HG03097 (cell line): ENCODE results near the gene TENM3.

Experiments used
- ATAC-seq: cut with Tn5 transposase; IDR thresholded peaks from one replicate; pipeline ENCODE4 v1.9.1; 2021; ENCODE audit not compliant: unreplicated experiment, low FRiP score

TENM3 gene

DNA sequence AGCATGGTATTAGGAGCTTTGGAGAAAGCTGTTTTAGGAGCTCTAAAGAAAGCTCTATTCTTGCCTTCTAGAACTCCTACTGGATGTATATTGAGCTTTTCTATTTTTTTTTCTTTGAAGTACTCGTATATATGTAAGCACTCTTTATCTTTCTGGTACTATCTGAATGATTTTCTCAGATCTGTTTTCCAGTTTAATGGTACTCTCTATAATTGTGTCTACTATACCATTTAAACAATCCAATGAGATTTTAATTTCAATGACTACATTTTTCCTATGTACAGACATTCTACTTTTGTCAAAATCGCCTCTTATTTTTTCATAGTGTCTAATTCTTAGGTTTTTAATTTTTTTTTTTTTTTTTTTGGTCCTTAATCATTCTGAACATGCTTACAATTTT is 345.9 kb downstream of the TENM3 start:
- no peak for ATAC-seq

DNA sequence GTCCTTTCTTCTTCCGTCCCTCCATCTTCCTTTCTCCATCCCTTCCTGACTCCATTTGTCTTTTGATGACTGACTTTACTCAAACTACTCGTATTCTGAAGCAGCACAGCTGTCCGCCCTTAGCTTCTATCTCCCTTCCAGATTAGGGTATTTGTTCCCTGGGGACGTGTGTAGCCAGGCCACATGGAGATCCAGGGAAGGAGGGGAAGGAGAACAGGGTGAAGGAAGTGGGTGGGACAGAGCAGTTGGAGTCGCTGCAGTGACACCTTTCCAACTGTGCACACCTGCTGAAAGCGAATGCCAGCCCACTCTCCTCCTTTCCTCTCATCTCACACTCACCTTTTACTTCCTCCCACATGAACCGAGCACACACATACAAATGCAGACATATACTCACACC is 350.2 kb downstream of the TENM3 start:
- ATAC-seq = no peak

DNA sequence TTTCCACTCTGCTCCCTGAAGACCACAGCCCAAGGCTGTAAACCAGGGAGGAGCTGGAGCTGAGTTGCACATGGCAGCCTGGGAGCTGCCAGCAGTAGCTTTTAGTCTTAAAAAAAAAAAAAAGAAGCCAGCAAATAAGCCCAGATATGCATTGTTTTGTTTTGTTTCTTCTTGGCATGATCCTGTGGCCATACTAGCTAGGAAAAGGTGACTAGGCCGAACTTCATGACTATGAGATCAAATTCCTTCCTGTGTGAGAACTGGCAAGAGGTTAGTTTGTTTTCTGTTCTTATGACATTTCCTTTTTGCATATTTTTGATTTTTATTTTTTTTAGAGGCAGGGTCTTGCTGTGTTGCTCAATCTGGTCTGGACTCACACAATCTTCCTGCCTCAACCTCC is 350.7 kb downstream of the TENM3 start:
- ATAC-seq = no peak

DNA sequence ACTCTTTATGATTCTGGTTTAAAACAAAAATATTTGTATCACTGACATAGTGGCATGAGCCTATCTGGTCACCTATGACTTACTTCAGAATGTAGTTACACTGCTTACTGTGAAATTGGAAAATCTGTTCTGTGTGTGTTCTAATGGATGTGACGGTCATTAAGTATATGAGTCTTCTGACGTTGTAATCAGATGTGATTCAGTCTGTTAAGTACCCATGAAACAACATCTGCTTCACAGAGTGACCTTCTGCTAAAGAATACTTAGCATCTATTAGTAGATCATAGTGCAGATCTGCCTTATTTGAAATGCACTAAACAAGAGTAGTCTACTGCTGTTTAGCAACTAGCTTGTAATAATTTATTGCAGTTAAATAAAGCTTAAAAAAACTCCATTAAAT is 356.9 kb downstream of the TENM3 start:
- ATAC-seq = no peak

DNA sequence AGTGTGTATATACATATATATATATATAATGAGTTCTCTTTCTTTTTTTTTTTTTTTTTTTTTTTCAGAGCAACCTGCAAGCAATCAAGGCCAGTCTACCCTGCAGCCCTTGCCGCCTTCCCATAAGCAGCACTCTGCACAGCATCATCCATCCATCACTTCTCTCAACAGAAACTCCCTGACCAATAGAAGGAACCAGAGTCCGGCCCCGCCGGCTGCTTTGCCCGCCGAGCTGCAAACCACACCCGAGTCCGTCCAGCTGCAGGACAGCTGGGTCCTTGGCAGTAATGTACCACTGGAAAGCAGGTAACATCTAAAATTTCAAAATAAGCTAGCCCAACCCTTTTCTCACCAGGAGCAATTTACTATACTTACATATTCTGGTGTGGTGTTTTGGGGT is 357.7 kb downstream of the TENM3 start:
- no peak for ATAC-seq

DNA sequence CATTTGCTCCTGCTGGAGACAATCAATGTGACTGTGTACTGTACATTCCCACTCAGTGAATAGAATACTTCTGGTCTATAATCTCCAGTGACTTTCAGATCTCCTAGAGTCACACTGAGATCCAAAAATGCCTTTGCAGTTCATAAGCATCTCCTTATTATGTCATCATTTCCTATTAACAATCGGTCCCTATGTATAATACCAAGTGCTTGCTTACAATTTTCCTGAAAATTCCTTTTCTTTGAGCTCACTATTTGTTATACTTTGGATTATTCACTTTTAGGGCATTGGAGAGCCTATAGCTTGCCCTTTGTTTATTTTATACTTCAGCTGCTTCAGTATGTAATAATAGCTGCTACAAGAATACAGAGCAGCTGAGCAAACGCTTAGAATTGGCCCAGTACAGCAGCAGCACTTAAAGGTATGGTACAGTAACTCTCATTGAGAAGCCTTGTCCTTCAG is 361.0 kb downstream of the TENM3 start:
- no peak for ATAC-seq

DNA sequence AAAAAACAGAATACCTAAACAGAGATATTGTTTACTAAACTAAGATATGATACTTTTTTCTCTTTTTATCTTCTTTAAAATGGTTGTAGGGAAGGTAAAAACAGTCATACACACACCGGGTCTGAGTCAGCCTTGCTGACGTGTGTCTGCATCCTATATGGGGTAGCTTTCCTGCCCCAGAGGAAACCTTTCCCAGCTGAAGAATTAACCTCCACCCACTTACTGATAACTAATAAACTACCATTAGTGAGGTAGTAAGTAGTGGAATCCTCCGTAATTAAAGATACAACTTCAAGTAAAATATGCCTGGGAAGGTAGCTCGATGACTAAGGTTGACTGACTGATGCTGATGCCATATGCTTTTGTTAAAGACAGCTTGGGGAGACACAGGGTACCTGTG is 361.8 kb downstream of the TENM3 start:
- ATAC-seq = no peak

DNA sequence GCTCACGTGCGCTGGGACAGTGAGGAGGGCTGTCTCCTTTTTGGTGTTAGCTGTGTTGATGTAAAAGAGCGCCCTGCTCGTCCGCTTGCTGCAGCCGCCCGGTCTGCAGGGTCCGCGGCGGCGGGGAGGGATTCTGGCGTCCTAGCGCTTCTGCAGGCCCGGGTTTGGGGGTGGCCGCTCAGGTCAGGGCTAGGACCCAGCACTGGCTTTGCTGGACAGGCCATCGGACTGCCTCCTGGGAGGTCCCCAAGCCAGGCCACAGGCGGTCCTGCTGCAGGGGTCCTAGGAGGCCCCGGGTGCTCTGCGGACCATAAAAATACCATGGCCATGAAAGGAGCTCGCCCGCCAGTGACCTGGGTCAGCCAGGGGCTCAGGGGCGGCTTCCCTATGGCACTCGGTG is 365.3 kb downstream of the TENM3 start:
- ATAC-seq = no peak

DNA sequence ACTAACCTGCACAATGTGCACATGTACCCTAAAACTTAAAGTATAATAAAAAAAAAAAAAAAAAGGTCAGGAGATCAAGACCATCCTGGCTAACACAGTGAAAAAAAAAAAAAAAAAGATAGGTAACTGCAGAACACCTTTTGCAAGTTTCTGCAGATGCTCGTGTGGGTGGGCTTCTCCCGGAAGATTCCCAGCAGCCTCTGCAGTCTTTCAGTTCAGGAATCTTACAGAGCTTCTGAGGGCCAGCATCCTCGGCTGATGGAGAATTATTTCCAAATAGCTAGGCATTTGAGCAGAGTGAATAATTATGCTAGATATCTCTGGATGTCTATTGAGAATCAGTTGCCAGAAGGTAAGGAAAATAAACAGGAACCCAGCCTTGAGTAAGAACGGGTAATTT is 373.3 kb downstream of the TENM3 start:
- ATAC-seq = no peak

DNA sequence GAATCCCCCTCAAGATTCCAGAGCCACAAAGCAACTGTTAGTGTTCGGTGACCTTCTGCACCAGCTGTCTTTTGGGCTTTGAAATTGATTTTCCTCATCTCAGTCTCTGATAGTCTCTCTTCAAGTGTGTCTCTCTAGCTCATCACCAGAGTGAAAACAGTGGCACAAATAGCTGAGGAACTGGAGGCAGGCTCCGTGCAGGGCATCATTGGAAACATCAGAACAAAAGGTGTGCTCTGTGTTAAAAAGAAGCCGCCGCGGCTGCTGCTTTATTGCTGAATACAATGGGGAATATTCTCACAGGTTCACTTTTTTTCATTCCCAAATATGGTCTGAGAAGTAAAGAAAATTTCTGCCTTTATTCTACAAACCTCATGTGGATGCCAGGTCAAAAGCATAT is 376.5 kb downstream of the TENM3 start:
- no peak for ATAC-seq

DNA sequence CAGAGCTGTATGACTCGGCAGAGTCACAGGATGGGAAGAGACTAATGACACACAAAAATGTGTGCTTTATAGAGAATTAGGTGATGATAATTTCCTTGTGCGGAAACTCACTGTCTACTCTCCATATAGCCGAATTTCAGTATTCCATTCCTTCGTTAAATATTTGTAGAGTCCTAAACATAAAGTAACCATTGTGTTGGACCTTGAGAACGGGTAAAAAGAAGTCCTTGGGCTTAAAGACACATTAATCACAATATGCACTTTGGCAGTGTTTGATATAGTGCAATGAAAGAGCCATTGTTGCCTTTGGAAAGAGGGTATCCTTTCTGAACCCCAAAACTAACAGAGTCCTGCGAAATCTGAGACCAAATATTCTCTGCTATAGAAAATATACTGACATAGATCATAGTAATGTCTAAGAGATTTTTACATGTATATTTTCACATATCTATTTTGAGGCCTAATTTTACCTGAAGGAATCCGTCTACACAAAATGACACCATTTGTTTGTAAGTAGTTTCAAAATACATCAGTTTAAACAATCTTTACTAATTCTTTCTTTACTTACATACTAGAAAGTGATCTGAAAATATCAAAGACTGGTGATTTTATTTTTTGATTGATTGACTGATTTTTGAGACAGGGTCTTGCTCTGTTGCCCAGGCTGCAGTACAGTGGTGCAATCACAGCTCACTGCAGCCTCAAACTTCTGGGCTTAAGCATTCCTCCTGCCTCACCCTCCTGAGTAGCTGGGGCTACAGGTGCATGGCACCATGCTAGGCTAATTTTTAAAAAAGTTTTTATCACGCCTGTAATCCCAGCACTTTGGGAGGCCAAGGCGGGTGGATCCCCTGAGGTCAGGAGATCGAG is 377.1 kb downstream of the TENM3 start:
- no peak for ATAC-seq

DNA sequence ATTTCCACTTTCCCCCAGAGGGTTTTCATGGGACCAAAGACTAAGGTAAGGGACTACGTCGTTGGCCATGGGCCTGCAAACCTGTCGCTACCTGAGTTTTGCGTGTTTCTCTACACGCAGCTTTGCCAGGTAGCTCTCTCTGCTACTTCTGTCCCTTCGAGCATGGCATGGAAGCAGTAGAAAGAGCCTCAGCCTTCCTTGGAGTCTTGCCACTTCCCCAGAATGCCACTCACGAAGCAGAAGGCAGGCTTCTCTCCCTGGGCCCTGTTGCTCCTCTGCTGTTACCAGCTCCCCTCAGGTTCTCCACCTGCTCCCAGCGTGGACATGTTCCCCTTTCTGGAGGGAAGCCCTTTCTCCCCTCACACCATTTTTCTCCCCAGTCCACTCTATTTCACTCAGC is 381.1 kb downstream of the TENM3 start:
- no peak for ATAC-seq

DNA sequence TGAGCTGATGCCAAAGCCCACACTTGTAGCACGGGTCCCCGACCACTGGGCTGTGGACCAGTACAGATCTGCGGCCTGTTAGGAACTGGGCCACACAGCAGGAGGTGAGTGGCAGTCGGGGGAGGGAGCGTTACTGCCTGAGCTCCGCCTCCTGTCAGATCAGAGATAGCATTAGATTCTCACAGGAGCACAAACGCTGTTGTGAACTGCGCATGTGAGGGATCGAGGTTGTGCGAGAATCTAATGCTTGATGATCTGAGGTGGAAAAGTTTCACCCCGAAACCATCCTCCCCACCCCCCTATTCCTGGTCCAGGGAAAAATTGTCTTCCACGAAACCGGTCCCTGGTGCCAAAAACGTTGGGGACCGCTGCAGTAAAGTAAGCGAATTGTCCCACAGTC is 382.0 kb downstream of the TENM3 start:
- no peak for ATAC-seq

DNA sequence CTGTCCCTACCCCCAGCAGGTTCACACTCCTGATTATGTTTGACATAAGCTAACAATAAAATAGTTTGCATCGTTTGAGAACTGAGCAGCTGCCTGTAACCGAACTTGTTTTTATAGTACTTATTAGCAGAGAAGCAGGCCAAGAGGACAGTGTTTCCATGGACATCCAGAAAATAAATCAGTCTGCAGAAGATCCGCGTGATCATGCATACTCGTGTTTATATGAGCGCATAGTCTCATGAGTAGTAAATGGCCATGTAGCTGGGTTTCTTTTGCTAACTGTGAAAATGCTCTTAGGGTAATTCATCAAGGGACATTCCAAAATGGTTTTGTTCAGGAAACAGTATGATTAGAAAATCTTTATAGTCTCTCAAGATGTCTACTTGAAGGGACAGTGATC is 384.8 kb downstream of the TENM3 start:
- ATAC-seq = no peak

DNA sequence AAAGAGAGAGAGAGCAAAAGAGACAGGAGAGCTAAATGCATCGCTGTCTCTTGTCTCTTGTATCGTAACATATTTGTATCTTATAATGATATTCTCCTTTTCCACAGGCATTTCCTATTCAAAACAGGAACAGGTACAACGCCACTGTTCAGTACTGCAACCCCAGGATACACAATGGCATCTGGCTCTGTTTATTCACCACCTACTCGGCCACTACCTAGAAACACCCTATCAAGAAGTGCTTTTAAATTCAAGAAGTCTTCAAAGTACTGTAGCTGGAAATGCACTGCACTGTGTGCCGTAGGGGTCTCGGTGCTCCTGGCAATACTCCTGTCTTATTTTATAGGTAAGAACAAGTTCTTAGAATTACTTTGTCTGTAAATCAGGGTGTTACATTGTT is 385.3 kb downstream of the TENM3 start:
- ATAC-seq = no peak

DNA sequence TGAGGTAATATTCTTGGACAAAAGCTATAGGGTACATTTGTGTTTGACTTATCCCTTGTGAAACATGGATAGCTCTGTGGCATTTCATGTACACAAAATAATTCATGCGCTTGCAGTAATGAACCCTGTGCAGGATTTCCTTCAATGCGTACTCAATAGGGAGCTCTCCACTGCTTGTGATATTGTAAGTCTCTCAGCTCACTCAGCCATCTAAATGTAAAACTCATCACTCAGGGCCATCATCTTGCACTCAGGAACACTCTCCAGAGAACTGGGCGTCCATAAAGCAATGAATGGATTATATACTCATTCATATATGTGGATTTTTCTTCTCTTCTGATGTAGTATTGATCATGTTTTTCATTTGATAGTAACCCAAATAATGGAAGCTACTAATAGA is 385.9 kb downstream of the TENM3 start:
- no peak for ATAC-seq

DNA sequence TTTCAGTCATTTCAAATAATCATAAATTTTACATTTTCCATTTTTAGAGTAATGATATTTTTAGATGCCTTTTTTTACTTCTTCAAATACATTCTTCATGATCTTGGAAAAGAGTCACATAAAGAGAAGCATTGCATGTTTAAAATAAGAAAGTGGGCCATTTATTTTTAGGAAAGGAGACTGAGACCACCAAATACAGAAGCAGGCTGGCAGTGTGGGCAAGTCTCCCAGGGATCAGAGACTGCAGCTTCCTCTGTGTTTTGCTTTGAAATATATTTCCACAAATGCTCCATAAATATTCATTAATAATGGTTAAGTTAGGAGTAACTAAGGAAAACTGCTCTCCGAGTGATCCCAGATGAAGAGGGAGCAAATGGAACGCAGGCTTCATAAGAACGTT is 397.3 kb downstream of the TENM3 start:
- no peak for ATAC-seq

DNA sequence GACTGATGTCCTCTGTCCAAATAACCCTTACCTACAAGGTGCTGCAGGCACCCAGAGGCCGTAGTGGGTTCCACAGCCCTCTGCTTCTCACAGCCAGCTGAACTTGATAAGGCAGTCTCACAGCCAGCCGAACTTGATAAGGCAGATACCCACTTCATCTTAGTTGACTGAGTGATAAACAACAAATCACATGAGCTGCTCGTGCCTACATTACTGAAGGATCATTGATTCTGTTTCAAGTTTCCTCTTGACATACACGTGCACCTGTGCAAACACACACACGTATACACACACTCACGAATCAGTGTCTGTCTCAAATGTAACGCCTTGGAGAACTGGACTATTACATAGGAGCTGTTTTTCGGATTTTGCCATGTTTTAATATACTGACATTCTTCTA is 397.7 kb downstream of the TENM3 start:
- no peak for ATAC-seq

DNA sequence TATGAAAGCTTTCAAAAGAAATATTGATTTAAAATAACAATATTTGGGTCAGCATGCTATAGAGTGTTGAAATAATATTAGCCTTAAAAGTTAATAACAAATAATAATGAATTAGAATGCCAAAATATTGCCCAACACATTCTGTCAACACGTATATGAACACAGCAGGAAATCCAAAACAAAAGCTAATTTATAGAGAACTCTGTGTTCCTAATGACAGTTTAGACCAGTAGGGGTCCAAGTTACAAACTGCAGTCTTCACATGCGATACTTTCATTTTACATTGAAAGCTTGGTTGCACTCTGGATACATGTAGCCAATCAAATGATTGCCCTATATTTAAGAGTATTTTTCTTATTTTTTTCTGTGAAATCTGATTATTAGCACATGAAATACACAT is 399.6 kb downstream of the TENM3 start:
- ATAC-seq = no peak

DNA sequence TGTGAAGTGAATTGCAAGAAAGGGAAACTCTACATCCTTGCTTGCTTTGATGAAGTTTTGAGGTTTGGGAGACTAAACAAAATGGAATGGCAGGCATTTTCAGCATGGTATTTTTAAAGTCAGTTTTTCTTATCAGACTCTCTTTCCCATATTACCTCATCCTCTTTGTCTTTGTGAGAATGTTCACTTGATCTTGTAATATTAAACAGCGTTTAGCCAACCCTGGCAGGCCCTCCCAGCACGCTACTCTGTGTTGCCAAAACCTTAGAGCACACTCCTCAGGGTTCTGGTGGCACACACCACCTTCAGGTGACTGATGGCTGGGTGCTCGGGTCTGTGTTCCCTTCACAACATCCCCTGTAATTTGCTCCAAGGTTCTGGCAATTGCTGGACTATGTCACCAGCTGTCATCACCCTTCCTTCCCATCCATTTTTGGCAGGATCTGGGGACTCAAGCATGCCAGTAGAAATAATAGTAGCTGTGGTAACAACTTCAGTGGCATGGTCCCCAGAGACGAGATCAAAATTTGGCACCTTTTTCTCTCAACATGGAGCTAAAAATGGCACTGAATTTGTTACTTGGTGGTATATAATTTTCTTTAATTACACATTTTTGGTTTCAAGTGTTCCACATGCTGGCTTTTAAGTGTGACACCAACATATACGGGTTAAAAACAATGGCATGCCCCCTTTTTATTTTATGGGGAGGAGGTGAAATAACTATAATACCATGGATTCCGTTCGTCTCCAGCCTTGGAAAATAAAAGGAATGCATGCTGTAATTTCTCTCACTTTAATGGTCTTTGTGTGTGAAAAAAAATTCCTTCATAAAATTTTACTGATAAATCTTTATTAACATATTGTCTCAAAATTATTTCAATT is 400.8 kb downstream of the TENM3 start:
- no peak for ATAC-seq

DNA sequence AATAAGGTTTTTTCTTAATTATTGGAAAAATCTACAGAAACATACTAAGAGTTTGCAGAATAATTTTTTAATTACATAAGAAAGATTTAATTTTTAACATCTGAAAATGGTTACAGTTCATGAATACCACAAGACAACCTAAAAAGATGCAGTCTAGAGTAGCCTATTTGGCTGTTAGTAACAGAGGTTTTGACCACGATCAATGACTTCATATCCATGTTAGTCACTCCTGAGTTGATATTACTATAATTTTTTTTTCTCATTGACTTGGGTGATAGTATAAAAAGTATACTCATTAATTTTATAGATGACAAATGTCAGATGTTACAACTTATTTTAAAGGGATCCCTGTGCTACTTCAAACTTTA is 401.5 kb downstream of the TENM3 start:
- no peak for ATAC-seq

DNA sequence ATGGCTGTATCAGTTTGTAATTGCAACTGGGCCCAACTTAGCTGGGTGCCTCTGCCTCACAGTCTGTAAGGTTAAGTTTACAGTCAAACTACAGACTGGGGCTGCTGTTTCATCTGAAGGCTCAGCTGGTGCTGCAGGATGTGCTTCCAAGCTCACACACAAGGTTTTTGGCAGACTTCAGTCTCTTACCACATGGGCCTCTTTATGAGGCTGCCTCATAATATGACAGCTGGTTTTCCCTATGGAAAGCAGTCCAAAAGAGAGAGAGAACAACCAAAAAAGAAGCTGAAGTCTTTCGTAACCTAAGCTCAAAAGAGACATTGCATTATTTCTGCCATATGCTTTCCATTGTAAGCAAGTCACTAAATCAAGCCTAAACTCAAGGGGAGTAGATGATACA is 402.3 kb downstream of the TENM3 start:
- ATAC-seq = no peak
